HG03159 (cell line): ENCODE data around the gene TP73.
"Not testable (repeated sequence)": the region's sequence is repeated elsewhere in the genome, so short reads cannot be mapped to it uniquely, and the experiment has no call there.

Experiments
- ATAC-seq: cut with Tn5 transposase; IDR thresholded peaks from one replicate; pipeline ENCODE4 v1.9.1; 2021; ENCODE audit warnings: mild to moderate bottlenecking, moderate library complexity; ENCODE audit not compliant: unreplicated experiment

TP73 gene

DNA sequence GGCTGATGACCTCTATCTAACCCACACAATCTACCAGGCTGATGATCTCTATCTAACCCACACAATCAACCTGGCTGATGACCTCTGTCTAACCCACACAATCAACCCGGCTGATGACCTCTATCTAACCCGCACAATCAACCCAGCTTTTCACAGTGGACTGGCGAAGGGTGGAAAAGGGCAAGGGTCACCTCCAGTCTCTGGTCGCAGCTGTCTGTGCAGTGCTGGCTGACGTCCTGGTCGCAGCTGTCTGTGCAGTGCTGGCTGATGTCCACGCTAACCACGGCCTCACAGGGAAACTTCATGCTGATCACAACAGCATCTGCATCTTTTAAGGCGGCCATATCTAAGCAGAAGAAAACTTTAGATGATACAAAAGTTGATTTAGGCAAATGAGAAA, 87.7 kb downstream of the TP73 start:
- no peak for ATAC-seq

GRCh38 chr1:3740752-3741151, 88.4 kb downstream of the TP73 start:
- no peak for ATAC-seq

GRCh38 chr1:3741566-3742438, 89.5 kb downstream of the TP73 start:
- no peak for ATAC-seq

- no peak for ATAC-seq
These were observed 90.4 kb downstream of the TP73 start for GRCh38 chr1:3742439-3743298.

- ATAC-seq, result no peak
These were observed 91.1 kb downstream of the TP73 start for GRCh38 chr1:3743421-3743820.

DNA sequence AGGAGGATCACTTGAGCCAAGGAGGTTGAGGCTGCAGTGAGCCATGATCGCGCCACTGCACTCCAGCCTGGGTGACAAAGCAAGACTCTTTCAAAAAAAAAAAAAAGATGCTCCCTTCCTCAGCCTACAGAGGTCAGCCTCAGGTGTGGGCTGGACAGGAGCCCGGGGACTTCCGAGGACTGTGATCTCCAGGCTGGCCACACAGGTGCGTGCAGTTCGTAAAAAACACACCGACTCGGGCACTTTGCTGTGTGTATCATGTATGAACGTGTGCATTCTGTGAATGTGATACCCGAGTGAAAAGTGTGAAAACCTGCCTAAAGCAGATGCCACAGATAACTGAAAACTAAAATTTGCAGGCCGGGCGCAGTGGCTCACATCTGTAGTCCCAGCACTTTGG, 91.5 kb downstream of the TP73 start:
- ATAC-seq, result no peak

DNA sequence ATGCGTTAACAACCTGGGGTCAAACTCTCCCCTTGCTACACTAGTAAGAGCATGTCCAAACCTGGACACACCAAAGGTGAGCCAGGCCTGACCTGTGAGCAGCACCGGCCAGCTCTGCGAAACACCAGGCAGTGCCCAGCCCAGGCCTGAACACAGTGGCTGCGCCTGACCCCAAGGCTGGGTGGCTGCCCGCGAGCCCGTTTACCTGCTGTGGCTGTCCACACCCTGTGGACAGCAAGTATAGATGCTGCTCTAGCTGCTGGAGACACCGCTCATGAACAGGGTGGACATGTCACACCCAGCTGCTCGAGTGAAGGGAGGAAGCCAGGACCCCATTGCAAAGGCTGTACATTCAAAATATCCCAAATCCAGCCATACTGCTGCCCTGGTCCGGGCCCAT, 92.3 kb downstream of the TP73 start:
- ATAC-seq, result no peak

- no peak for ATAC-seq
These were observed 92.8 kb downstream of the TP73 start for GRCh38 chr1:3745071-3745470.

DNA sequence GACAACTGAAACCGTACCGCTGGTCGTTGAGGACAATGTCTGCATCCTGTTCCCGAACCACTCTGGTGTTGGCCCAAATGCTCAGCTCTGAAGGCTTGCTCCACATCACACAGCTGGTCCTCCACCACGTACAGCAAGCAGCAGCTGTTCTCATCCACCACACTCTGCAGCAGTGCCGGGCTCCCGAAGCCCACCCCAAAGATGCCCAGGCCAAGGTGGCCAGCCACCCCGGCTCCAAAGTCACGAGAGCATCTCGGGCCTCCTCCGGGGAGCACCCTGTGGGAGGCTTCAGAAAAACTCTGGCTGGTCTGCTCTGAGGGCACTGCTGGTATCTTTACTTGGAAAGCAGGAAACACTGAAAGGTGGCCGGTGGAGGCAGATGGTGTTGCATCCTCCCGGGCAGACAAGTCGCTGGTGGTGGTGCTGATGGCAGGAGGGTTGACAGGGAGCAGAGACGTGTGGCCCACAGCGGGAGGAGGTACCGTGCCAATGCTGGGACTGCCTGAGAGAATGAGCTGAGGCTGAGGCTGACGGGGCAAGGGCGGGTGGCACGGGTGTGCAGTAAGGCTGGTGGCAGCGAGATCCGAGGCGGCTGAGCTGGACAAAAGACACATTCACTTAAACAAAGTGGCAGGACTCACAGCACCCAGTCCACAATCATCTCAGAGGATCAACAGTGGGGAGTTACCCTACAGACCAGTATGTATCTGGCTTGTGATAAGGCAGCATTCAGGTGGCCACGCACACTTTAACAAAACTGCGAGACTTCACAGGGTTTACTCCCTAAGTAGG, 93.5 kb downstream of the TP73 start:
- ATAC-seq, result no peak

GRCh38 chr1:3746389-3746829, 94.1 kb downstream of the TP73 start:
- peak; percentile 28 for ATAC-seq

GRCh38 chr1:3746830-3747521, 94.7 kb downstream of the TP73 start:
- peak; percentile 74 for ATAC-seq

GRCh38 chr1:3747522-3747848, 95.2 kb downstream of the TP73 start:
- ATAC-seq, result no peak

GRCh38 chr1:3747903-3748302, 95.6 kb downstream of the TP73 start:
- no peak for ATAC-seq

DNA sequence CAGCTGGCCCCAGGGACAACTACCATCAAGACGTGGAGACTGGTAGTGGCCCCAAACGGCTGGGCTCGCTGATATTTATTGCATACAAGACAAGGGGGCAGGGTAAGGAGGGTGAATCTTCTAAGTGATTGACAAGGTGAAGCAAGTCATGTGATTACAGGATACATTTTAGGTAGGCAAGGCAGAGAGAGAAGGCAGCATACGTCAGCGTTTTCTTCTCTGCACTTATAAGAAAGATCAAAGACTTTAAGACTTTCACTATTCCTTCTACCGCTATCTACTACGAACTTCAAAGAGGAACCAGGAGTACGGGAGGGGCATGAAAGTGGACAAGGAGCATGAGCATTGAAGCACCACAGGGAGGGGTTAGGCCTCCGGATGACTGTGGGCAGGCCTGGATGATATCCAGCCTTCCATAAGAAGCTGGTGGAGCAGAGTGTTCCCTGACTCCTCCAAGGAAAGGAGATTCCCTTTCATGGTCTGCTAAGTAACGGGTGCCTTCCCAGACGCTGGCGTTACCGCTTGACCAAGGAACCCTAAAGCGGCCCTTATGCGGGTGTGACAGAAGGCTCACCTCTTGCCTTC, 96.1 kb downstream of the TP73 start:
- ATAC-seq, result not testable (repeated sequence)

DNA sequence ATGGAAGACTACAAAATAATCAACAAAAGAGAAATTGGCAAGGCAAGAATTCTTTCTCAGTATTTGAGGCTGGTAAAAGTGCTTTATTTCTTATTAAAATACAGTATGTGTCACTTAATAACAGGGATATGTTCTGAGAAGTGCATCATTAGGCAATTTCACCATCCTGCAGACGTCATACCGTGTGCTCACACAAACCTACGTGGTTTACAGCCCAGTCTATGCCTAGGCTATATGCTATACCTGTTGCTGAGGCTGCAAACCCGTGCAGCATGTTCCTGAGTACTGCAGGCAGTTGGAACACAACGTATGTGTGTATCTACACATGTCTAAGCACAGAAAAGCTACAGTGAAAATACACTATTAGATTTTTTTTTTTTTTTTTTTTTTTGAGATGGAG, 97.2 kb downstream of the TP73 start:
- ATAC-seq, result no peak

DNA sequence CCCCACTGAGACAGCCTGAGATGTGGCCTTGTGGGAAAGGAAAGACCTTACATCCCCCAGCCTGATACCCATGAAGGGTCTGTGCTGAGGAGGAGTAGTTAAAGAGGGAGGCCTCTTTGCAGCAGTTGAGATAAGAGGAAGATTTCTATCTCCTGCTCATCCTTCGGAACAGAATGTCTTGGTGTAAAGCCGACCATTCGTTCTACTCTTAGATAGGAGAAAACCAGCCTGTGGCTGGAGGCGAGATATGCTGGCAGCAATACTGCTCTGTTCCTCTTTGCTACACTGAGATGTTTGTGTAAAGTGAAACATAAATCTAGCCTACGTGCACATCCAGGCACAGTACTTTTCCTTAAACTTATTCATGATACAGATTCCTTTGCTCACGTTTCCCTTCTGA, 98.4 kb downstream of the TP73 start:
- no peak for ATAC-seq

DNA sequence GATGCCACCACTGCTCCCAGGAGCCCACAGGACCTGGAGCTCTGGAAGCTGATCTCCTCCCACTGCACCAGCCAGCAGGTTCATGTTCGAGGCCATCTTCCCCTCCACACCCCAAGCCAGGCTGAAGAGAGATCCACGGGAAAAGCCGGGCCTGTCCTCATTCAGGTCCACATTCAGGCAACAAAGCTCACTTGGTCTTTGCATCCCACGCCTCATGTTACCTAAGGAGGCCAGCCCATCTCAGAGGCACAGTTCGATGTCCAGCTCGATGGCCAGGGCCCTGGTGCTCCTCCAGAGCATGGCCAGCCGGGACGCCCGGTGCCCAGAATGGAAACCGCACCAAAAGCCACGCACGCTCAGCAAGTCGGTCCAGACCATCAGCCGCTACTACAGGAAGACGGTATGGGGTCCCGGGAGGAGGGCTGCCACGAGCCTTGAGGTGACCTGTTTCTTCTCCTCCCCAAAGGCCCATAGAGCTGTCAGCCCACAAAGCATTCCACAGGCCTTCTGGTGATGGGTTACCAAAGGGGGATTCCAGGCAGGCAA, 100.2 kb downstream of the TP73 start, which contains the start of gene CCDC27:
CCDC27 (plus strand) TSS at position 51 of the 546 bp plus-strand sequence; CDS start at position 83, 32 bp downstream.
- no peak for ATAC-seq

- ATAC-seq, result no peak
These were observed 101.5 kb downstream of the TP73 start for GRCh38 chr1:3753656-3754454.

GRCh38 chr1:3756394-3756793, 104.1 kb downstream of the TP73 start:
- no peak for ATAC-seq
